HUES6 (cell line): Measurements from ENCODE around the gene CAMK2A.
"Not testable (repeated sequence)": the region's sequence is repeated elsewhere in the genome, so short reads cannot be mapped to it uniquely, and the experiment has no call there.

ENCODE experiments used
- H3K27ac ChIP-seq: 2 replicates; pipeline ENCODE4 v1.7.0; 2013; ENCODE audit warnings: low read depth, mild to moderate bottlenecking, low read length, inconsistent platforms
- H3K27me3 ChIP-seq: 2 replicates; pipeline ENCODE4 v1.6.1; 2013; ENCODE audit warnings: low read length; ENCODE audit not compliant: control insufficient read depth, insufficient read depth
- H3K36me3 ChIP-seq: 2 replicates; pipeline ENCODE4 v1.6.1; 2013; ENCODE audit warnings: low read length; ENCODE audit not compliant: control insufficient read depth, insufficient read depth
- H3K4me1 ChIP-seq: 2 replicates; pipeline ENCODE4 v1.6.1; 2013; ENCODE audit warnings: low read length; ENCODE audit not compliant: control insufficient read depth, insufficient read depth
- H3K4me3 ChIP-seq: 2 replicates; pipeline ENCODE4 v1.5.1; 2013; ENCODE audit warnings: low read depth, low read length
- H3K9ac ChIP-seq: one replicate; pipeline ENCODE4 v1.6.1; 2013; ENCODE audit warnings: mild to moderate bottlenecking, low read length
- H3K9me3 ChIP-seq: 2 replicates; pipeline ENCODE4 v1.6.1; 2013; ENCODE audit warnings: low read depth, low read length; ENCODE audit not compliant: control insufficient read depth, insufficient read depth

CAMK2A gene

DNA sequence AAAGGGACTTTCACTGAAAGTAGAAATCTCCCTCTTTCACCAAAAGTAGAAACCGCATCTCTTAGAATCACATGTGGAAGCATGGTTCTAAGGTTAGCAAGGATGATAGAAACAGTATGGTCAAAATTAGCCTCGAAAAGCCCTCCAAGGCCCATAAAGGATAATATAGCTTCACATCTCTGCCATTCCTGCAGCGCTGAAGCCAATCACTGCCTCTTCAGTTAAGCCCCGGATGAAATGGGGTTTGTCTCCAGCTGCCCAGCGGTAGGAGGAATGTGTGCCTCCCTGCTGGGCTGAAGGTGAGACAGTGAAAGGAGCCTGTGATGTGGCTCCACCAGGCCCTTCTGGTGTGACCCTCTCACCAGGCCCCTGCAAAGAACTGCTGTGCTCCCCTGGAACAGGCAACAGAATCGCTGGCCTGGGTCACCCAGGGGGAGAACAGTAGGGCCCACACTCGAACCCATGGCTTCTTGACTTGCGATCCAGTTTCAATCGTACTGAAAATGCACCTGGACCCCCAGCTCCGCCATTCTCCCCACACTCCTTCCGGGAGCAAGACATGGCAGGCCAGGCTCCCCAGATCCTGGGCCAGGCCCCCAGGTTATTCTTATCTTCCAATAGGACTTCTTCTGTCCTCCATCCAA lies 47.2 kb downstream of the CAMK2A start:
- Histone ChIP-seq H3K27me3 (no peaks in the 10 kb centered on the region), H3K9me3 (no peaks in the 10 kb centered on the region), H3K4me3 (no peak overlapping the region), H3K4me1 (no peaks in the 10 kb centered on the region; the same call in 1 of the 2 replicates), H3K27ac (no peak overlapping the region), H3K36me3 (no peaks in the 10 kb centered on the region), H3K9ac (no peak overlapping the region)

DNA sequence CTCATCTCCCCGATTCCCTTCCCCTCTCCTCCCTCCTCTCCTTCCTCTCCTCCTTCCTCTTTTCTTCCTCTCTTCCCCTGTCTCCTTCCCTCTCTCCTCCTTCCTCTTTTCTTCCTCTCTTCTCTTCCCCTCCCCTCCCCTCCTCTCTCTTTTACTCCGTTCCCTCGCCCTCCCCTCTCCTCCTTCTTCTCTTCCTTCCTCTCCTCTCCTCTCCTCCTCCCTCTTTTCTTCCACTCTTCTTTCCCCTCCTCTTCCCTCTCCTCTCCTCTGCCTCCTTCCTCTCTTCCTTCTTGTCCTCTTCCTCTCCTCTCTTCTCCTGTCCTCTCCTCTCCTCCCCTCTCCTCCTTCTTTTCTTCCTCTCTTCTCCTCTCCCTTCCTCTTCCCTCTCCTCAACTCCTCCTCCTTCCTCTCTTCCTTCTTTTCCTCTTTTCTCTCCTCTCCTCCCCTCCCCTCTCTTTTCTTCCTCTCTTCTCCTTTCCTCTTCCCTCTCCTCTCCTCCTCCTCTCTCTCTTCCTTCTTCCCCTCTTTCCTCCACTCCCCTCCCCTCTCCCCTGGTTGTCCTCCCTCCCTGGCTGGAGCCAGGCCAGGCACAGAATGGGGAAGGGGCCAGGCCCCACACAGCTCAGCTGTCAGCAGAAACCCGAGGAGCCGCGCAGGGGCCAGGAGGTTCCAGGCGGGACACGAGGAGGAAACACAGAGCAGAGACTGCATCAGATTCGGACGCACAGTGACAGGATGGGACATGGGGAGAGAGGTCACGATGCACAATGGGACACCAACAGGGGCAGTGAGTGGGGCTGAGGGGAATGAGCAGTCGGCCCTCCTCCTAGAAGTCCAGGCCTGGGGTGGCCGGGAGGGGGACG lies 48.0 kb downstream of the CAMK2A start:
- Histone ChIP-seq H3K27ac (no peak overlapping the region), H3K4me1 (no peaks in the 10 kb centered on the region; the same call in 1 of the 2 replicates)

DNA sequence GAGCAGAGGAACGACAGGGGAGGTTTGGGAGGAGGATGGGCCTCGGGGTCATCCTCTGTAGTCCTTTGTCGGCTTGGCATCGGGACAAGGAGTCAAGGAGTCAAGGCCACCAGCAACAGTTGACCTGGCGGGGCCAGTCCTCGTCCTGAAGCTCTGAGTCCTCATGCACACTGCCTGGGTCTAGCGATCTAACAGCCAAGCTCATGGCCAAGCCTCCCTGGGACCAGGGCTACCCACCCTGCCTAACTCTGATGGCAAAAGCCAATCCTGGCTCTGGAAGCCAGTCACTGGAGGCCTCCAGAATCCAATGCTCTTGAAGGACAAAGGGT lies 49.8 kb downstream of the CAMK2A start:
- H3K4me1 ChIP-seq: no peaks in the 10 kb centered on the region; the same call in 1 of the 2 replicates

More for the DNA sequence above, 48.0 kb downstream of the CAMK2A start:
- no peak overlapping the region for H3K9ac ChIP-seq
- H3K27me3 ChIP-seq: no peaks in the 10 kb centered on the region
- no peaks in the 10 kb centered on the region for H3K36me3 ChIP-seq
- H3K4me3 ChIP-seq: no peak overlapping the region
- H3K9me3 ChIP-seq: no peaks in the 10 kb centered on the region

DNA sequence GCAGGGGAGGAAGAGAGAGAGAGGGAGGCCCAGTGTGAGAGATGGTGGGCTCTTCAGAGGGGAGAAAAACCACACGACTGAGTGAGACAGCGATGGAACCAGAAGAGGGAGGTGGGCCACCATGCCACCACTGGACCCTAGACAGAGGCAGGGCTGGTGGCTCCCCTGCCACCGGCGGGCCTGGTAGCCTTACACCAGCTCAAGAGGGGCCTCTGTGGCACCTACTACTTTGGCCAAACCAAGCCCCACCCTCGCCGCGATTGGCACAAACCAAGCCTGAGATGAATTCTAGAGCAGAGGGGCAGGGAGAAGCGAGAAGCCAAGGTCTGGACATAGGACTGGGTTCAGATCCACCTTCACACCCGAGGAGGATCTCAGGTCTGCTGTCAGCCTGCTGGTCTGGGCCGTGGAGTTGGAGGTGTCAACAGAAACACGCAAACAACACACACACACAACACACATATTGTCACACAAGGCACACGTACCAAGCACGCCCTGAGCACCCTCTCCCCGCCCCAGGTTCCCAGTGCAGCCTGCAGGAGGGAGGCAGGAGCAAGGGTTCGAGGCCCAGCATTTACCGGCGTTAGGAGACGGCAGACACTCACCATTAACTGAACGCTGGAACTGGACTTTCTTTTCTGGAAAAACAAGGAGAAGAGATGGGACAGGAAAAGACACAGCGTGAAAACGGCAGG lies 50.3 kb downstream of the CAMK2A start:
- Histone ChIP-seq H3K4me1 (no peaks in the 10 kb centered on the region; the same call in 1 of the 2 replicates), H3K9me3 (no peaks in the 10 kb centered on the region), H3K36me3 (no peaks in the 10 kb centered on the region), H3K4me3 (no peak overlapping the region), H3K27ac (no peak overlapping the region), H3K9ac (no peak overlapping the region), H3K27me3 (no peaks in the 10 kb centered on the region)

More for the DNA sequence above, 49.8 kb downstream of the CAMK2A start:
- Histone ChIP-seq H3K27me3 (no peaks in the 10 kb centered on the region), H3K9ac (no peak overlapping the region), H3K4me3 (no peak overlapping the region), H3K36me3 (no peaks in the 10 kb centered on the region), H3K9me3 (no peaks in the 10 kb centered on the region), H3K27ac (no peak overlapping the region)

GRCh38 chr5:150238646-150239045 lies 50.9 kb downstream of the CAMK2A start:
- no peaks in the 10 kb centered on the region for H3K9me3 ChIP-seq
- no peaks in the 10 kb centered on the region for H3K27me3 ChIP-seq
- no peak overlapping the region for H3K27ac ChIP-seq
- H3K9ac ChIP-seq: no peak overlapping the region
- no peaks in the 10 kb centered on the region for H3K36me3 ChIP-seq
- no peak overlapping the region for H3K4me3 ChIP-seq
- H3K4me1 ChIP-seq: no peaks in the 10 kb centered on the region; the same call in 1 of the 2 replicates

GRCh38 chr5:150236981-150237754 lies 52.4 kb downstream of the CAMK2A start:
- Histone ChIP-seq H3K4me3 (no peak overlapping the region), H3K9me3 (no peaks in the 10 kb centered on the region), H3K27me3 (no peaks in the 10 kb centered on the region), H3K4me1 (no peaks in the 10 kb centered on the region; the same call in 1 of the 2 replicates), H3K9ac (no peak overlapping the region), H3K27ac (no peak overlapping the region), H3K36me3 (no peaks in the 10 kb centered on the region)

- Histone ChIP-seq H3K9ac (no peak overlapping the region), H3K27me3 (no peaks in the 10 kb centered on the region), H3K4me1 (no peaks in the 10 kb centered on the region)
Measured at GRCh38 chr5:150236313-150236712, 53.3 kb downstream of the CAMK2A start.

GRCh38 chr5:150235500-150235854 lies 54.1 kb downstream of the CAMK2A start:
- Histone ChIP-seq H3K9ac (no peak overlapping the region), H3K36me3 (no peaks in the 10 kb centered on the region), H3K27ac (no peak overlapping the region), H3K9me3 (no peaks in the 10 kb centered on the region), H3K27me3 (no peaks in the 10 kb centered on the region), H3K4me3 (no peak overlapping the region), H3K4me1 (no peaks in the 10 kb centered on the region)

More at GRCh38 chr5:150236313-150236712, 53.3 kb downstream of the CAMK2A start:
- no peak overlapping the region for H3K27ac ChIP-seq
- no peak overlapping the region for H3K4me3 ChIP-seq
- H3K9me3 ChIP-seq: no peaks in the 10 kb centered on the region
- H3K36me3 ChIP-seq: no peaks in the 10 kb centered on the region

- Histone ChIP-seq H3K4me1 (no peaks in the 10 kb centered on the region), H3K9ac (no peak overlapping the region), H3K27me3 (no peaks in the 10 kb centered on the region), H3K36me3 (no peaks in the 10 kb centered on the region), H3K27ac (no peak overlapping the region), H3K9me3 (no peaks in the 10 kb centered on the region), H3K4me3 (no peak overlapping the region)
Measured at GRCh38 chr5:150234576-150235499, 54.7 kb downstream of the CAMK2A start.

GRCh38 chr5:150233706-150234105 lies 55.9 kb downstream of the CAMK2A start:
- H3K4me3 ChIP-seq, H3K4me1 ChIP-seq, H3K9ac ChIP-seq, H3K9me3 ChIP-seq, H3K27ac ChIP-seq, H3K27me3 ChIP-seq, H3K36me3 ChIP-seq: not testable (repeated sequence)
